Measurements from ENCODE around the gene ROBO4.

GRCh38 chr11:124868331-124869274 lies 29.1 kb downstream of the ROBO4 start:
- TF ChIP-seq, protein P1, sequence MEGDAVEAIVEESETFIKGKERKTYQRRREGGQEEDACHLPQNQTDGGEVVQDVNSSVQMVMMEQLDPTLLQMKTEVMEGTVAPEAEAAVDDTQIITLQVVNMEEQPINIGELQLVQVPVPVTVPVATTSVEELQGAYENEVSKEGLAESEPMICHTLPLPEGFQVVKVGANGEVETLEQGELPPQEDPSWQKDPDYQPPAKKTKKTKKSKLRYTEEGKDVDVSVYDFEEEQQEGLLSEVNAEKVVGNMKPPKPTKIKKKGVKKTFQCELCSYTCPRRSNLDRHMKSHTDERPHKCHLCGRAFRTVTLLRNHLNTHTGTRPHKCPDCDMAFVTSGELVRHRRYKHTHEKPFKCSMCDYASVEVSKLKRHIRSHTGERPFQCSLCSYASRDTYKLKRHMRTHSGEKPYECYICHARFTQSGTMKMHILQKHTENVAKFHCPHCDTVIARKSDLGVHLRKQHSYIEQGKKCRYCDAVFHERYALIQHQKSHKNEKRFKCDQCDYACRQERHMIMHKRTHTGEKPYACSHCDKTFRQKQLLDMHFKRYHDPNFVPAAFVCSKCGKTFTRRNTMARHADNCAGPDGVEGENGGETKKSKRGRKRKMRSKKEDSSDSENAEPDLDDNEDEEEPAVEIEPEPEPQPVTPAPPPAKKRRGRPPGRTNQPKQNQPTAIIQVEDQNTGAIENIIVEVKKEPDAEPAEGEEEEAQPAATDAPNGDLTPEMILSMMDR (IDR thresholded peaks at IDR 0.05; ENCODE audit: low read depth, low read length, poor library complexity, severe bottlenecking), result no peak
- TF ChIP-seq EZH2phosphoT487 (IDR thresholded peaks at IDR 0.05; ENCODE audit: borderline replicate concordance, low read length), result no peak
